Fibroblast of mammary gland (primary cell): ENCODE measurements around the gene KCNC2.

Experiments
- DNase-seq: peaks from one replicate; pipeline ENCODE4 v3.0.0-alpha.2; 2010; ENCODE audit warnings: low read depth
- H3K4me3 ChIP-seq: 2 replicates; pipeline ENCODE4 v1.5.1; 2011; ENCODE audit warnings: low read depth, mild to moderate bottlenecking, low read length, moderate library complexity; ENCODE audit not compliant: control insufficient read depth
- CTCF ChIP-seq: conservative IDR thresholded peaks from 2 replicates; pipeline ENCODE4 v1.5.1; 2011; ENCODE audit warnings: low read depth, low read length, inconsistent platforms; ENCODE audit not compliant: control insufficient read depth, insufficient read depth

KCNC2 gene

DNA sequence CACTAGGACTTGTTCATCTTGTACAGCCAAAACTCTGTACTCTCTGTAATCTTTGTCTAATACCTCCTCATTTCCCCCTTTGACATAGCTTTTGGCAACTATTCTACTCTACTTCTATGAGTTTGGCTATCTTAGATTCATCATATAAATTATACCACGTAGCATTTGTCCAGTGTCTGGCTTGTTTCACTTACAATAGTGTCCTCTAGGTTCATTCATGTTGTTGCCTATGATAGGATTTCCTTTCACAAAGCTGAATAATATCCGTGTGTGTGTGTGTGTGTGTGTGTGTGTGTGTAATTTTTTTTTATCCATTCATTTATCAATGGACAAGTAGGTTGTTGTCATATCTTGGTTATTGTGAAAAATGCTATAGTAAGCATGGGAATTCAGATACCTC lies 209.5 kb downstream of the KCNC2 start:
- DNase-seq, result no peak
- H3K4me3 ChIP-seq, result no peak overlapping the region
- TF ChIP-seq CTCF, result no peak

DNA sequence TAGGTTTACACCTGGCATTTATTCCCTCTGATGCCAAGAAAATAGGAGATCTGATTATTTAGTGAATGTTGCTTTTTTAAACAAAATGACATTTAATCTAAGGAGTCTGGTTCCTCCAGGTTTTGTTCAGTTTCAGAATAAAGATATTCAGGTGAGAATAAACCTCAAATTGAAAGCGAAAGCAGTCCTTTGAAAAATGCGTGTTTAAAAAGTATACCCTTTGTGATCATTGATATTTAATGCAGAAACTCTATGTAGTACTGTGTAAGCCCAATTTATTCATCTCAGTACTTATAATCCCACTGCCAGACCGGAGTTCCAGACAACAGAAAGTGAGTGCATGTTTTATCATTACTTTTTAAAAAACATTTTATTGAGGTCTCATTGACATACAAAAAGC lies 210.2 kb downstream of the KCNC2 start:
- no peak for TF ChIP-seq CTCF
- DNase-seq, result no peak
- H3K4me3 ChIP-seq, result no peak overlapping the region
